Fibroblast of lung (primary cell): Measurements from ENCODE around the gene KIF16B.

ENCODE experiments used
- EZH2 ChIP-seq: IDR thresholded peaks from 2 replicates; pipeline ENCODE4 v1.5.1; 2012; ENCODE audit warnings: low read length, control low read depth, mild to moderate bottlenecking; ENCODE audit errors: missing control alignments
- TF ChIP-seq, protein P1 (sequence below), 2 donors: IDR thresholded peaks in 1 of 2; conservative IDR thresholded peaks in 1 of 2; 1 replicate in 1 of 2; 2 replicates in 1 of 2; pipeline ENCODE4 v1.5.1; 2011 to 2012; ENCODE audit warnings: low read length in 2 of 2, control low read depth in 1 of 2, inconsistent platforms in 1 of 2, low read depth in 1 of 2, mild to moderate bottlenecking in 1 of 2

DNA sequence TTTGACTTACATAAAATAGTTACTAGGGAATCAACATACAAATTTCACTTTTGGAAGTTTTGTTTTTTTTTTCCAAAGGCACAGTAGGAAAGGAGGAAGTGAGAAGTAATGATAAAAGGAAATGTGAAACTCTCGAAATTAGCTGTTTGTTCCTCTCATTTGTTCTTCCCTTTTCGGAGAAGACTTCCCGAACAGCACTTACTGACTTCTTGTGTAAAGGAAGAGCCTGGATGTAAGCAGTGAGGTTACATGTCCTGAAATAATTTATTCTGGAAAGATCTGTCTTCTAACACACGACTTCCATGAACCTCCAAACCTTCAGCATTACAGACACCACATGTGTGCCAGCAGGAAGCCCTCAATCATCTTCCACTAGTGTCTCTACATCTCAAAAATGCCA is 59.1 kb downstream of the KIF16B start:
- TF ChIP-seq EZH2, result no peak
- TF ChIP-seq, protein P1, sequence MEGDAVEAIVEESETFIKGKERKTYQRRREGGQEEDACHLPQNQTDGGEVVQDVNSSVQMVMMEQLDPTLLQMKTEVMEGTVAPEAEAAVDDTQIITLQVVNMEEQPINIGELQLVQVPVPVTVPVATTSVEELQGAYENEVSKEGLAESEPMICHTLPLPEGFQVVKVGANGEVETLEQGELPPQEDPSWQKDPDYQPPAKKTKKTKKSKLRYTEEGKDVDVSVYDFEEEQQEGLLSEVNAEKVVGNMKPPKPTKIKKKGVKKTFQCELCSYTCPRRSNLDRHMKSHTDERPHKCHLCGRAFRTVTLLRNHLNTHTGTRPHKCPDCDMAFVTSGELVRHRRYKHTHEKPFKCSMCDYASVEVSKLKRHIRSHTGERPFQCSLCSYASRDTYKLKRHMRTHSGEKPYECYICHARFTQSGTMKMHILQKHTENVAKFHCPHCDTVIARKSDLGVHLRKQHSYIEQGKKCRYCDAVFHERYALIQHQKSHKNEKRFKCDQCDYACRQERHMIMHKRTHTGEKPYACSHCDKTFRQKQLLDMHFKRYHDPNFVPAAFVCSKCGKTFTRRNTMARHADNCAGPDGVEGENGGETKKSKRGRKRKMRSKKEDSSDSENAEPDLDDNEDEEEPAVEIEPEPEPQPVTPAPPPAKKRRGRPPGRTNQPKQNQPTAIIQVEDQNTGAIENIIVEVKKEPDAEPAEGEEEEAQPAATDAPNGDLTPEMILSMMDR (conservative IDR thresholded peaks at IDR 0.05 in 1 of 2, IDR thresholded peaks at IDR 0.05 in 1 of 2; ENCODE audit: low read depth in 1 of 2, low read length in 2 of 2), result no peak
